AG08395 (cell line): Measurements from ENCODE around the gene ECE1.

Source experiments
- DNase-seq: peaks from one replicate; pipeline ENCODE4 v3.0.0; 2012; ENCODE audit warnings: mixed read lengths, low spot score

ECE1 gene

DNA sequence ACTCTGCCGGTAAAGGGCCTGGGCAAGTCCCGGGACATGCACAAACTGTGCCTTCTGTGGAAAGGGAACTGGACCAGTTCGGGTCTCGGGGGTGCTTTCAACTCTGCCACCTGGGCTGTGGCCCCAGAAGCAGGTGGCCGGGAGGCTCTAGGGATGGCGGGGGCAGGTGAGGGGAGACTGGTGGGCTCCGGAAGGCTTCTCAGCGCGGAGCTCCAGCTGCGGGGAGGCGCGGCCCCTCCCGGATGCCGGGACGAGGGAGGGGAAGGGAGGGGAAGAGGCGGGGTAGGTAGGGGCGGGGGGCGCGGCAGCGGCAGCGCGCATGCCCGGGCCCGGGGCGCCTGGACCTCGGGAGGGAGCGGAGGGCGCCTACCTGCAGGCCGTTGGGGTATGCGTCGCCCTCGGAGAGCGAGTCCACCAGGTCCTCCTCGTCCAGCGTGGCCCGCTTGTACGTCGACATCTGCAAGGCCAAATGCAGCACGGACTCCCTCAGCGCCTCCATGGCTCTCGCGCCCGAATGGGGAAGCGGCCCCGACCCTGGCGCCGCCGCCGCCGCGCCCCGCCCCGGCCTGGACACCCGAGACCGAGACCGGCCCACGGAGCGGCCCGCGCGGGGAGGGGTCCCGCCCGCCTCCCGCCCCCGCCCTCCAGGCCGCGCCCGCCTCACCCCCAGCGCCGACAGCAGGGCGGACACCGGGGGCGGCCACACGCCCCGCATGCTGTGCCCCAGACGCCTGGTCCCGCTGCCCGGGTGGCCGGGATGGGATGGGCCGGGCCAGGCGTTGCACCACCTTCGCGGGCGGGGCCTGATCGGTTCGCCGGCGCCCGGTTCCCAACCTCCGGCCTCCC lies at the start of gene ECE1:
TSS of gene ECE1 (minus strand) at position 764 of the 846 bp plus-strand sequence. CDS start at position 715, 49 bp downstream.
- peak; percentile 64 for DNase-seq

GRCh38 chr1:21339356-21340229 lies 49.3 kb upstream of the ECE1 start:
- no peak for DNase-seq

DNA sequence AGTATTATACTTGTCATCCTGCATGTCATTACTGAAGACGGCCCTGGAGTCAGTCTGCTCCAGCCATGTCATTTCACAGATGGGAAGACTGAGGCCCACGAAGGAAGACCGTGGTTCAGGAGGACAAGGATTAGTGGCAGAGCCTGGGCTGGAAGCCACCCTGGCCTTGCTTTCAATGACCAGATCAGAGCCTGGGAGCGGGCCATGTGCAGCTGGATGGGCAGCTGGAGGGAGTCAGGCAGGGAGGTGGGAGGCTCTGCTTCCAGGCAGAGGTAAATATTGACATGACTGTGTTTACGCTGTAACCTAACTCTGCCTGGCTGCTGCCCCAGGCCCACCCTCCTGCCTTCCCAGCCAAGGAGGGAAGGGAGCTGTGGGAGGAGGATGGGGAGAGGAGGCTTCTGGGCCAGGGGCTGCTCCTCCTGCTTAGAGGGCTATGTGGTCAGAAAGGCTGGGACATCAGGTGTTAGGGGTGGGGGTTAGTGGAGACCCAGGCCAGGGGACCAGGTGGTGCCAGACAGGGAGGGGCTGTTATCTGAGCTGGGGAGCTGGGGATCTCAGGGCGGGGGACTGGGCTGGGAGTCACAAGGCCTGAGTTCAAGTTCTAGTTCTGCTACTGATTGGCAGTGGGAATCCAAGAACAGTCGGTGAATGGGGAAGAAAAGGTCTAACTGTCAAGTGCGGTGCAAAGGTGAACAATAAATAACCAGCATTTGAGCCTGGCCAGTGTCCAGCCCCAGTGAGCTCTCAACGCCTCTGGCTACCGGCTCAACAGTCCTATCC lies 48.5 kb upstream of the ECE1 start:
- no peak for DNase-seq

DNA sequence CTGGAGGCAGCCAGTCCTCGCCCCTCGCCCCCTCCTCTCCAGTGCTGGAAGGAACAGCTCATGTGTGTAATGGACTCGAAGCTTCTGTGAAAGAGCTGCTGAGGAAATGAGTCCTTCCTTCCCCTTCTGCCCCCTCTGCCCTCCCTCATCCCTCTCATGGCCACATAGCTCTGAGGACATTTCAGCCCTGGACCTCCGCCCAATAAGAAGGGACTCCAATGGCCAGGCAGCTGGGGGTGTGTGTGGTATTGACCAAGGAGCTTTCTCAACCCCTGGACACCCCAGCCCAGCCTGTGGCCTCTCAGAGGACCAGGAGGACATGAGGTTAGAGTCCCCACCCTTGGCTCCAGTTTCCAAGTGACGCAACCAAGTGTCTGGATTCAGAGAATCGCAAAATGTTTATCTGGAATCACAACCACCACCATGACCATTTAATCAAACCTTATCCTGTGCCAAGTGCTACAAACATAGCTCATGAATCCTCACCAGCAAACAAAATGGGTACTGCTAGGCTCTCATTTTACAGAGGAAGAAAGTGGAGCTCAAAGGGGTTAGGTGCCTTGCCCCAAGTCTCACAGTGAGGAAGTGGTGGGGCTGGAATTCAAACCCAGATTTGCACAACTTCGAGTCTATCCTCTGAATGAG lies 47.8 kb upstream of the ECE1 start:
- DNase-seq, result peak; percentile 52

DNA sequence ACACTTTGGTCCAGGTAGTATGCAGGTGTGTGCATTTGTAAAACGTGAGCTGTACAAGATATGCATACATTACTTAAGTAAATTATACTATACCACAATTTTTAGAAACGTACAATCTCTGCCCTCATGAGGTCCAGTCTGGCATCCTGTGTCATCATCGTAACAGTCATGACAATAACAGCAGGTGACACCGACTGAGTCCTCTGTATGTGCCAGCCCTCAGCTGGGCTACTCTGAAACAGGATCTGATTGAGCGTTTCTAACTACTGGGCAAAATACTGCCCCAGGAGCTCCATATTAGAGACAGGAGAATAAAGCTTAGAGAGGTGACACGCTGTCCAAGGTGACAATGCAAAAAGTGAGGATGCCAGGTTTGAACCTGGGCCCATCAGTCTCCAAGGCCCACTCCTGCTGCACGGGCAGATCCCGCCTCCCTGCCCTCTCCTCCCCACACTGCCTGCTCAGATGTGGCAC lies 47.2 kb upstream of the ECE1 start:
- no peak for DNase-seq

DNA sequence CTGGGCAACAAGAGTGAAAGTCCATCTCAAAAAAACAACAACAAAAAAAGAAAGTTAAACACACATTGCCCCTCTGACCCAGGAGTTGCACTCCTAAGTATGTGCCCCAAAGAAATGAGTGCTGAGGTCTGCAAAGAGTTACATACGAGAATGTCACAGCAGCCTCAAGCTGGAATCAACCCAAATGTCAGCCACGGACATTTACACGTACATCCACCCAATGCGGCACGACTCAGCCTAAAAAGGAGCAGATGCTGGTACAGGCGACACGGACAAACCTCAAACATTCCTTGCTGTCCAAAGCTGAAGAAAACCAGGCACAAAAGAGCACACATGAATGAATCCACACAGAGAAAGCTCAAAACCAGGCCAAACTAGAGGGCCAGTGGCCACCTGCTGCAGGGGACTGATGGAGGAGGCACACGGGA lies 46.8 kb upstream of the ECE1 start:
- no peak for DNase-seq

GRCh38 chr1:21335750-21336224 lies 45.5 kb upstream of the ECE1 start:
- no peak for DNase-seq

DNA sequence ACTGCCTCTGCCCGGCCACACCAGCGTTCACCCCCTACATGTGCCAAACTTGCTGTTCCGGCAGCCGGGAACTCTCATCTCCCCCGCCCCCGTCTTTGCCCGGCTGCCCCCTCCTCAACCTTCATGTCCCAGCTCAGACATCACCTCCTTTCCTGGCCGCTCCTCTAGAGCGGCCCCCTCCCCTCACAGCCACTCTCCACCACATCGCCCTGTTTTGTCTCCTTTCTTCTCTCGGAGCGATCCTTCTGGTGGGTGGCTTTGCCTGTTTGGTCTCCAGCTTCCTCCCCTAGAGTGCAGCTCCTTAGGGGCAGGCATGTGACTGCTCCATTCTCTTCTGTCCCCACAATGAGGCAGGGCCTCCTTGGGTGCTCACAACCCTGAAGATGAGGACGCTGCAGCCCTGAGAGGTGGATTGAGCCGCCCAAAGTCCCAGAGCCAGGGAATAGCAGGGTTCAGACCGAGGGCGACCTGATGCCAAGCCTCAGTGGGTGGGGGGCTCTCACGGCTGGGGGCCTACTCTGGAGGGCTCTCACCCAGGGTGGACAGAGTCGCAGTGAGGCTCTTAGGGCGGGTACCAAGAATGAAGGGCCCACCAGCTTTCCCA lies 44.9 kb upstream of the ECE1 start:
- DNase-seq, result no peak

DNA sequence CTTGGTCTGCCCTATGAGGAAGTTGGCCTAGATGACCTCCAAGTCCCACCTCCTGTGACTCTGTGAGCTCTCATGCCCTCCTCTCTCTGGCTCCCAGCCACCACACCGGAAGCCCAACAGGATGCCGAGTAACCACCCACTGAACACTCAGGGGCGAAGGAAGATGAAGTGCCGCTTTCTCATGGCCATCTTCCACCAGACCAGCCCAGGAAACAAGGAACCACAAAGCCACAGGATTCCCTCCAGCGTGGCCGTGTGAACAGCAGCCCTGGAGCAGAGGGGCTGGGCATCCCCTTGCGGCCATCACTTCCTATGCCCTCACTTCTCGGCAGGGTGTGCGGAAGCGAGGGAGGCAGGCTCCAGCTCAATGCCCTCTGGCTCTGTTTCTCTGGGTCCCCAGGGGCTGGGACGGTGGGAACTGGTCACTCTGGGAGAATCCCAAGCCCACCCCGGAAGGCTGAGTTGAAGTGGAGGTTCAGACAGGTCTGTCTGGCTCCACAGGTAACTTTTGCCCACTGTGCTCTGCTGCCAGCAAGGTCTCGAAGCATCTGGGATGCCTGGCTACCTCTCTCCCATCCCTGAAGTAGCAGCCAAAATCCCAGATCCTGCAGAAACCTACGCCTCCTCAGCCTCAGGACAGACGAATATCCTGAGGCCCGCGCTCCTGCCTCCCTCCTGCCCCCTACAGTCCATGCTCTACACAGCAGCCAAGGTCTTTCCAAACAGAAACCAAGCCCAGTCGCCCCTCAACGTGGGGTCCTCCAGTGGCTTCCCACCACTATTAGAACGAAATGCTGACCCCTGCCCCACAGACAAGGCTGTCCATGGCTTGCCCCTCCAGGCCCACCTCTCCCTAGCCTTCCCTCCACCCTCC lies 44.2 kb upstream of the ECE1 start:
- DNase-seq, result peak; percentile 80

- no peak for DNase-seq
These were observed 43.6 kb upstream of the ECE1 start for GRCh38 chr1:21333824-21334213.

- no peak for DNase-seq
These were observed 42.5 kb upstream of the ECE1 start for GRCh38 chr1:21332554-21333311.

DNA sequence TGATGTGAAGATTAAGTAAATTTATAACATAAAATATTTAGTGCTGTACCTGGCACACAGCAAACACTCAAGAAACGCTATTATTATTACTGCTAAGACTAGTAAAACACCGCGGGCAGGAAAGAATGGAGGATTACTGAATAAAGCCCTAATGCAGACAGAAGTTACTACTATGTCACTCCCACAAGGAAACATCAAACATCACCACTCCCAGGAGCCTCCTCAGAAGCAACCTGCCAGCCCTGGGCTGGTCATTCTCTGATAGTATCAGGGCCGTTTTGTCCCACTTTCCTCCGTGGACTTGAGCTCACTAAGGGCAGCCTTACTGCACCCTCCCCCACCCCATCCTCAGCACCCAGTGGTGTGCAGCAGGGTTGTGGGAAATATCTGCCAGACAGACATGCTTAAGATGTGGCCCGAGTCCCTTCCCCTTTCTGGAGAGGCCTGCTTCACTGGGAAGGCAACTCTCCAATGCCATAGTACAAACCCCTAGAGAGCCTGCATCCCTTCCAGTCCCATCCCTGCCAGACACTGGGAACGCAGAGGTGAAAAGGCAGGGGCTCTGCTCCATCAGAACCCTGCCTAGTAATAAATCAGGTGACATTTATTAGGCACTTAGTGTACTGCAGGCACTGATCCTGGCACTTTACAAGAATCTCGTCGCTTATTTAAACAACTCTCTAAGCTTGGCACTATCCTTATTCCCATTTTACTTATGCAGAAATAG lies 41.7 kb upstream of the ECE1 start:
- DNase-seq, result no peak

- no peak for DNase-seq
These were observed 40.3 kb upstream of the ECE1 start for GRCh38 chr1:21330544-21330943.

- no peak for DNase-seq
These were observed 39.1 kb upstream of the ECE1 start for GRCh38 chr1:21329209-21329844.

DNA sequence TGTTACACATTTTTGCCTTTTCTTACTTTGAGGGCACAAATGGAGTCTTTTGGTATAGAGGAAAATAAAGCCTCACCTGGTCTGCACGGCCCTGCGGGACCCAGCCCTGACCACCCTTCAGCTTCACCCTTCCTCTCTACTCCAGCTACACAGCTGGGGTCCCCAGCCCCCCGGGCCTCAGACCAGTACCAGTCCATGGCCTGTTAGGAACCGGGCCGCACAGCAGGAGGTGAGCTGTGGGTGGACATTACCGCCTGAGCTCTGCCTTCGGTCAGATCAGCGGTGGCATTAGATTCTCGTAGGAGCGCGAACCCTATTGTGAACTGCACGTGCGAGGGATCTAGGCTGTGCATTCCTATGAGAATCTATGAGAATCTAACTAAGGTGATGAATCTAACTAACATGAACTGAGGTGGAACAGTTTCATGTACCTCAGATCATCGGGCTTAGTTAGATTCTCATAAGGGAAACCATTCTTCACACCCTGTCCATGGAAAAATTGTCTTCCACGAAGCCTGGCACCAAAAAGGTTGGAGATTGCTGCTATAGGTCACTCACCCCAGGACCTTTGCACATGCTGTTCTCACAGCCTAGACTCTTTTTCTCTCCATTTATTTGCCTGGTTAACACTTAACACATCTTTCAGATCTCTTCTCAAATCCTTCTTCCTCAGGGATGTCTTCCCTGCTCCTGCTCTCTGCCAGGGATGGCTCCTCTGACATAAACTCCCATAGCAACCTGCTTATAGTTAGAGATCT lies 37.5 kb upstream of the ECE1 start:
- no peak for DNase-seq

DNA sequence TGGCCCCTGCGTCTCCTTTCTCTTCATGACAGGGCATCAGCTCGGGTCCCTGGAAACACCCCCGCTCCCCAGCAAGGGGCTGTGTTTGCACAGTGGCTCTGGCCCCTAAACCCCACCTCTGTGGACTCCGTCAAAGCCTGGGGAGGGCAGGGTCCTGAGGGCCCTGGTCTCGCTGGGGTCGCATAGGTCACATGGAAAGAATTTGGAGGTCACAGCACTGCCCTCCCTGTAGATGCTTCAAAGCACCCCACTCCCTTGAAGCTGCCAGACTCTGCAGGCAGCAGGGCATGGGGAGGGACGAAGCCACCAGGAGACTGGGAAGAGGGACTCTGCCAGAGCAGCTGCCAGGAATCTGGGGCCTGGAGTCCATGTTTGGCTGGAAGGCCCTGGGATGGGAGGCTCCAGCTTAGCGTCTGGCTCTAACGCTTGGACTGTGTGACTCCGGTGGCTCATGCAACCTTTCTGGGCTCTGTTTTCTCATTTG lies 36.6 kb upstream of the ECE1 start:
- DNase-seq, result peak; percentile 24

DNA sequence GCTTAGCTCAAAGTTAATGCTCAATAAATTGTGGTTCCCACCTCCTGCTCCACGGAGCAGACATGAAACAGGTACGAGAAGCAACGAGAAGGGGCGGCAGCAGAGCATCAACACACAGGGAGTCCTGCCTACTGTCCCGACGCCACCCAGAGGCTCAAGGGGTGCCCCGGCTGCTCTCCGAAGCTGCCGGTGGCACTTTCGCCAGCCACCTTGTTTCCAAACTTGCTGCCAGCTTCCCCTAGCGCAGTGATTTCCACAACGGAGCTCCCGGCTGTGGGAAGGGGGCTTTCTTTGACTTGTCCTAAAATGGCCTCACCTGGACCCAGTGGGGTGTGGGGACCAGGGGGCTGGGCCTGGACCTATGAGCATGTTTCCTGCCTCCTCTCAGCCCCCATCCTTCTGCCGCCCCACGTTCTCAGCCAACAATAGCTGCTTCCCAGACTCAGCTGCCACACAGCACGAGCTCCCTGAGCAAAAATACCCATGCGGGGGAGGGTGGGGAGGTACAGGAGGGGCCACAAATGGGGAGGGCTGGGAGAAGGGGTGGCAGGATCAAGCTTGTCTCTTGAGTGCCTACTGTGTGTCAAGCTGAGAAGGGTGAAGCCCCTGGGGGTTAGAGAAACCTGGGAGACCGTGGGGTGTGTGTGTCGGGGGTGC lies 35.6 kb upstream of the ECE1 start:
- DNase-seq, result no peak
